OCI-LY3 (cell line): ENCODE measurements around the gene SIL1.
"Not testable (repeated sequence)": the region's sequence is repeated elsewhere in the genome, so short reads cannot be mapped to it uniquely, and the experiment has no call there.

Experiments
- H2AFZ ChIP-seq: fragments of 200-600, 300-600 bp; shearing (Covaris generic); 2 replicates; pipeline ENCODE4 v1.6.0; 2014; ENCODE audit warnings: antibody characterized with exemption, low read depth, low read length
- H3K27ac ChIP-seq: fragments of 200-600, 300-600 bp; sonication (generic); 2 replicates; pipeline ENCODE4 v1.5.1; 2014; ENCODE audit warnings: mild to moderate bottlenecking, low read length, moderate library complexity, mixed read lengths
- H3K27me3 ChIP-seq: fragments of 200-600, 300-600 bp; sonication (generic); 2 replicates; pipeline ENCODE4 v1.6.1; 2014; ENCODE audit warnings: low read depth, low read length, mixed read lengths
- H3K36me3 ChIP-seq: fragments of 200-600, 300-600 bp; sonication (generic); replicated peaks from 2 replicates; pipeline ENCODE3; 2014; ENCODE audit warnings: low read depth, low read length, mixed read lengths
- H3K4me1 ChIP-seq: fragments of 300-600, 200-600 bp; sonication (generic); 2 replicates; pipeline ENCODE4 v1.6.1; 2014; ENCODE audit warnings: low read length, mixed read lengths
- H3K4me2 ChIP-seq: fragments of 200-600, 300-600 bp; sonication (generic); 2 replicates; pipeline ENCODE4 v1.6.1; 2014; ENCODE audit warnings: low read length, mixed read lengths
- H3K4me3 ChIP-seq: fragments of 300-600, 200-600 bp; sonication (generic); 2 replicates; pipeline ENCODE4 v1.5.1; 2014; ENCODE audit warnings: antibody characterized with exemption, mild to moderate bottlenecking, low read length, moderate library complexity
- H3K79me2 ChIP-seq: fragments of 300-600, 200-600 bp; shearing (Covaris generic); 2 replicates; pipeline ENCODE4 v1.6.1; 2014; ENCODE audit warnings: mild to moderate bottlenecking, low read length, mixed read lengths
- H3K9ac ChIP-seq: fragments of 300-600, 200-600 bp; shearing (Covaris generic); 2 replicates; pipeline ENCODE4 v1.6.0; 2014; ENCODE audit warnings: mild to moderate bottlenecking, low read length, moderate library complexity
- H3K9me3 ChIP-seq: fragments of 200-600, 300-600 bp; shearing (Covaris generic); 2 replicates; pipeline ENCODE4 v1.6.1; 2014; ENCODE audit warnings: low read length, mixed read lengths; ENCODE audit not compliant: insufficient read depth
- H4K20me1 ChIP-seq: fragments of 200-600, 300-600 bp; sonication (generic); 2 replicates; pipeline ENCODE4 v1.6.1; 2016; ENCODE audit warnings: low read length, mixed read lengths; ENCODE audit not compliant: insufficient read depth
- CTCF ChIP-seq: fragments of 200-600, 300-600 bp; sonication (generic); IDR thresholded peaks from 2 replicates; pipeline ENCODE4 v1.5.1; 2014; ENCODE audit warnings: antibody characterized with exemption, low read length, low read depth
- EZH2phosphoT487 ChIP-seq: fragments of 200-600 bp; shearing (Covaris generic); IDR thresholded peaks from 2 replicates; pipeline ENCODE4 v1.6.1; 2018; ENCODE audit warnings: antibody characterized with exemption, mixed run types, low read depth

Gene SIL1

DNA sequence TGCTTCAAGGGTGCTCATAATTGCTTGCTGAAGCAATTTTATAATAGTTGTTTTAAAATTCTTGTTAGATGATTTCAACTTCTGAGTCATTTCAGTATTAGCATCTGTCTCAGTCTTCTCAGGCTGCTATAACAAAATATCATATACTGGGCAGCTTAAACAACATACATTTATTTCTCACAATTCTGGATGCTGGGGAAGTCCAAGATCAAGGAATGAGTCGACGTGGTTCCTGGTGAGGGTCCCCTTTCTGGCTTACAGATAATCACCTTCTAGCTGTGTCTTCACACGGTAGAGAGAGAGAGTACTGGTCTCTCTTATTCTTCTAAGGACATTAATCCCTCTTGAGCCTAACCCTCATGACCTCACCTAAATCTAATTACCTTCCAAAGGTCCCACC is 160.4 kb downstream of the SIL1 start:
- no peak overlapping the region for H3K4me3 ChIP-seq
- H3K27ac ChIP-seq, result no peak overlapping the region
- no peaks in the 10 kb centered on the region for H3K79me2 ChIP-seq
- H3K4me2 ChIP-seq, result no peak overlapping the region
- no peaks in the 10 kb centered on the region for H3K36me3 ChIP-seq
- H3K27me3 ChIP-seq, result no peaks in the 10 kb centered on the region
- H3K4me1 ChIP-seq, result peaks cover 10% of the 10 kb centered on the region
- no peak overlapping the region for H3K9ac ChIP-seq
- TF ChIP-seq EZH2phosphoT487, result no peak
- no peak for TF ChIP-seq CTCF
- H4K20me1 ChIP-seq, result no peaks in the 10 kb centered on the region
- no peaks in the 10 kb centered on the region for H3K9me3 ChIP-seq
- no peak overlapping the region for H2AFZ ChIP-seq

GRCh38 chr5:139036332-139036731 is 161.8 kb downstream of the SIL1 start:
- H3K79me2 ChIP-seq, H3K36me3 ChIP-seq, H3K4me3 ChIP-seq, H3K9ac ChIP-seq, H3K27ac ChIP-seq, H3K4me2 ChIP-seq, H3K9me3 ChIP-seq, H4K20me1 ChIP-seq, H2AFZ ChIP-seq, H3K27me3 ChIP-seq: not testable (repeated sequence)
- peaks cover 10% of the 10 kb centered on the region for H3K4me1 ChIP-seq

DNA sequence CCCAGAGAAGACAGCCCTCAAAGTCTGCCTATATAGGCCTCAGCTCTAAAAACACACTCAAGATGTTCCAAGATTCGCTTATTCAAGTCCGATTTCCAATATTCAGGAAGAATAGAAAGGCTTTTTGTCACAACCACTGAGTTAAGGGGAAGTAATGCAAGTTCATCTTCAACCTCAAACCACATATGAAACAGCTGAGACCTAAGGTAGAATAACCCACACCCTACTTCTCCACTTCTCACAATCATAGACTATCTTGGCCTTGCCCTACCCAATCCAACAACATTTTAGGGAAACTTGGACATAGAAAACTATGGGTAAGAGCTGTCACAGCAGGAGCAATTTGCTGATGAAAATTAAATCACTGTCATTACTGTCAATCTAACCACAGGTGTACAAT is 171.0 kb downstream of the SIL1 start:
- Histone ChIP-seq H3K27me3 (no peaks in the 10 kb centered on the region), H3K9ac (no peak overlapping the region), H4K20me1 (no peaks in the 10 kb centered on the region), H3K79me2 (no peaks in the 10 kb centered on the region), H2AFZ (no peak overlapping the region), H3K27ac (no peak overlapping the region), H3K9me3 (no peaks in the 10 kb centered on the region), H3K36me3 (no peaks in the 10 kb centered on the region), H3K4me3 (no peak overlapping the region), H3K4me1 (no peaks in the 10 kb centered on the region), H3K4me2 (no peak overlapping the region)
- TF ChIP-seq CTCF (no peak), EZH2phosphoT487 (no peak)

- Histone ChIP-seq H3K4me2 (no peak overlapping the region), H3K27me3 (no peaks in the 10 kb centered on the region), H4K20me1 (no peaks in the 10 kb centered on the region), H3K79me2 (no peaks in the 10 kb centered on the region), H3K36me3 (no peaks in the 10 kb centered on the region), H3K9ac (no peak overlapping the region), H3K27ac (no peak overlapping the region), H2AFZ (no peak overlapping the region), H3K4me3 (no peak overlapping the region), H3K4me1 (no peaks in the 10 kb centered on the region), H3K9me3 (no peaks in the 10 kb centered on the region)
- TF ChIP-seq CTCF (no peak), EZH2phosphoT487 (no peak)
These were observed 172.5 kb downstream of the SIL1 start for GRCh38 chr5:139025651-139026050.

- Histone ChIP-seq H3K9ac (no peak overlapping the region), H2AFZ (no peak overlapping the region), H3K4me3 (no peak overlapping the region), H3K9me3 (no peaks in the 10 kb centered on the region), H3K27ac (no peak overlapping the region), H3K27me3 (no peaks in the 10 kb centered on the region), H3K4me1 (no peaks in the 10 kb centered on the region), H3K36me3 (no peaks in the 10 kb centered on the region), H4K20me1 (no peaks in the 10 kb centered on the region), H3K79me2 (no peaks in the 10 kb centered on the region), H3K4me2 (no peak overlapping the region)
- TF ChIP-seq EZH2phosphoT487 (no peak), CTCF (no peak)
These were observed 174.9 kb downstream of the SIL1 start for GRCh38 chr5:139023286-139023685.
